Vagina (tissue), 2 donors: ENCODE data around the gene MARCHF6.

Source experiments
- POLR2A ChIP-seq, 2 donors: fragments of 450-650 bp; IDR thresholded peaks; one replicate each; pipeline ENCODE4 v1.6.1; 2017; ENCODE audit warnings: antibody characterized with exemption in 2 of 2, mild to moderate bottlenecking in 2 of 2, moderate library complexity in 2 of 2
- POLR2AphosphoS5 ChIP-seq, 2 donors: sonication (generic); formaldehyde crosslinking; IDR thresholded peaks; one replicate each; pipeline ENCODE4 v1.9.0; 2017; ENCODE audit warnings: antibody characterized with exemption in 2 of 2, mild to moderate bottlenecking in 2 of 2, low read depth in 1 of 2; ENCODE audit not compliant: insufficient read depth in 1 of 2
- TF ChIP-seq, protein P1 (sequence below), 3 experiments: fragments of 450-650 bp in 2 of 3; fragments of 200-600 bp in 1 of 3; sonication (generic) in 1 of 3; IDR thresholded peaks; one replicate each; pipeline ENCODE4 v1.5.1; 2017 to 2019; ENCODE audit warnings: antibody characterized with exemption in 3 of 3, mild to moderate bottlenecking in 2 of 3, moderate library complexity in 2 of 3

DNA sequence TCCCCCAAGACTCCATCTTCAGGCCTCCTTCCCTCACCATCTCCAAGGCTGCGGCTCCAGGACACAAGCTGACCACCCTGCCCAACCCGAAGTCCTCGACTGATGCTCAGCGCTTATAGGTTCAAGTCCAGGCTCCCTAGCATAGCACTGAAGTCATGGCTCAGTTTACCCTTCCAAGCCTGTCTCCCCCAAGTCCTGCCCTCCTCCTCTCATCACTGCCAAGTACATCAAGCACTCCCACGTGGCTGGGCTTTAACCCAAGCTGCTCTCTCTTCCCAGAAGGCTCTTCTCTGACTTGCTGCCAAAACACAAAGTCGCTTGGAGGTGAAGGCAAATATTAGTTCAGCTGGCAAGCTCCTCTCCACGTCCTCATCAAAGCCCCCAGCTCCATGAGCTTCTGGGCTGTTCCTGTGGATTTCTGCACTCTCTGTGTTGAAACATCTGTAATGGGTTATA lies 22.1 kb upstream of the MARCHF6 start:
- TF ChIP-seq POLR2A (IDR thresholded peaks at IDR 0.05) (no peak), POLR2AphosphoS5 (IDR thresholded peaks at IDR 0.05; ENCODE audit: insufficient read depth in 1 of 2, low read depth in 1 of 2) (no peak)
- TF ChIP-seq, protein P1, sequence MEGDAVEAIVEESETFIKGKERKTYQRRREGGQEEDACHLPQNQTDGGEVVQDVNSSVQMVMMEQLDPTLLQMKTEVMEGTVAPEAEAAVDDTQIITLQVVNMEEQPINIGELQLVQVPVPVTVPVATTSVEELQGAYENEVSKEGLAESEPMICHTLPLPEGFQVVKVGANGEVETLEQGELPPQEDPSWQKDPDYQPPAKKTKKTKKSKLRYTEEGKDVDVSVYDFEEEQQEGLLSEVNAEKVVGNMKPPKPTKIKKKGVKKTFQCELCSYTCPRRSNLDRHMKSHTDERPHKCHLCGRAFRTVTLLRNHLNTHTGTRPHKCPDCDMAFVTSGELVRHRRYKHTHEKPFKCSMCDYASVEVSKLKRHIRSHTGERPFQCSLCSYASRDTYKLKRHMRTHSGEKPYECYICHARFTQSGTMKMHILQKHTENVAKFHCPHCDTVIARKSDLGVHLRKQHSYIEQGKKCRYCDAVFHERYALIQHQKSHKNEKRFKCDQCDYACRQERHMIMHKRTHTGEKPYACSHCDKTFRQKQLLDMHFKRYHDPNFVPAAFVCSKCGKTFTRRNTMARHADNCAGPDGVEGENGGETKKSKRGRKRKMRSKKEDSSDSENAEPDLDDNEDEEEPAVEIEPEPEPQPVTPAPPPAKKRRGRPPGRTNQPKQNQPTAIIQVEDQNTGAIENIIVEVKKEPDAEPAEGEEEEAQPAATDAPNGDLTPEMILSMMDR (IDR thresholded peaks at IDR 0.05): no peak
